HG02642 (cell line): ENCODE data around the gene TPST2.

Experiments used
- ATAC-seq: cut with Tn5 transposase; IDR thresholded peaks from one replicate; pipeline ENCODE4 v1.9.1; 2021; ENCODE audit warnings: mild to moderate bottlenecking; ENCODE audit not compliant: unreplicated experiment, poor library complexity

The TPST2 gene

DNA sequence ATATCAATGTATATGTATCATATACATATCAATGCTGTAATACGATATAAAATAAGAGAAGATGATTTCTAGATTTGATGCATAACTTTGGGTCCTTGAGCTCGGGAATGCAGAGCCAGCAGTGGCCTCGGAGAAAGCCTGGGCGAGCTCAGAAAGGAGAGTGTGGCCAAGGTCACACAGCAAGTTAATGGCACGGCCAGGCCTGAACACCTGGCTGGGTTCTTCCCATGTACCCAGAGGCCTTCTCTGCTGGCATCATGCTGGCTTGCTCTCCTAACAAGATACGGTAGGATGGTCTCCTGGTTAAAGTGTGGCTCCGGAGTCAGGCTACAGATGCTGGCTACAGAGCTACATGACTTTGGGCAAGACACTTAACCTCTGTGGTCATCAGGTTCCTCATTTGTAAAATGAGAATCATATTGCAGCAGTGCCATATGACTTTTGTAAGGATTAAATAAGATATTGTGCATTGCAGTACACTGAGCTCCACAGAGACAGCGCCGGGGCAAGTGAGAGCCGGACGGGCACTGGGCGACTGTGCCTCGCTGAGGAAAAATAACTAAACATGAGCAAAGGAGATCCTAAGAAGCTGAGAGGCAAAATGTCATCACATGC is 29.9 kb downstream of the TPST2 start:
- ATAC-seq = no peak

DNA sequence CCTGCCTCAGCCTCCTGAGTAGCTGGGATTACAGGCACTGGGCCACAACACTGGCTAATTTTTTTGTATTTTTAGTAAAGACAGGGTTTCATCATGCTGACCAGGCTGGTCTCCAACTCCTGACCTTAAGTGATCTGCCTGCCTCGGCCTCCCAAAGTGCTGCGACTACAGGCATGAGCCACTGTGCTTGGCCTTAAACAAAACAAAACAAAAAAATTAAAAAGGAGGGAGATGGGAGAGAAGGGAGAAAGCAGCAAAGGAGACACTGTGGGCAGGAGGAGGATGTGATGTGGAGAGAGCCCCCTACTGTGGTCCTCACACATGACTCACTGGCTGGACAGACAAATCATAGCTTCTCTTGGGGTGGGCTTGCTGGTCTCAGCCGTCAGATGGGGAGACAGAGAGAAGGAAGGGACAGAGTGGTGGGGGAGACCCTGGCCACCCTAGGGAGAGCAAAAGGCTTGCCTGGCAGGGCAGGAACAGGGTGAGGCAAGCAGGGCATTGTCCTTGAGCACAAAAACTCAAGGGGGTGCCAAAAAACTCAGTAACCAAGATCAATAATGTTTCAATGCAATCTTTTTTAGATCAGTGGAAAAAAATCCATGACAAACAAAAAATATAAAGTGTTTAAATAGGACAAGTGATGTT is 31.6 kb downstream of the TPST2 start:
- no peak for ATAC-seq

DNA sequence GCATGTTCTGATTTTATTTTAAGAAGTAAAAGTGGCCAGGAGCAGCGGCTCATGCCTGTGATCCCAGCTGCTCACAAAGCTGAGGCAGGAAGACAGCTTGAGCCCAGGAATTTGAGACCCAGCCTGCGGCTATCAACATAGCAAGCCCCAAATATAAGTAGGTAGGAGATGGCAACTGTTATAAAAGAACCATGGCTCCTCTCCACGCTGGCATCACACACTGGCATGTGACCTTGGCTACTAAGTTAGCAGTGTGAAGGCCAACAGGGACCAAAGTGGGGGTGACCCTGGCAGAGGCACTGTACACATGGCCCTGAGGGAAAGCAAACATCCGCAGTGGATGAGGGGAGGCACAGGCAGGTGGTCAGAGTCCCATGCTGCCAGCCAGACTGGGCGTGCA is 33.0 kb downstream of the TPST2 start:
- no peak for ATAC-seq

DNA sequence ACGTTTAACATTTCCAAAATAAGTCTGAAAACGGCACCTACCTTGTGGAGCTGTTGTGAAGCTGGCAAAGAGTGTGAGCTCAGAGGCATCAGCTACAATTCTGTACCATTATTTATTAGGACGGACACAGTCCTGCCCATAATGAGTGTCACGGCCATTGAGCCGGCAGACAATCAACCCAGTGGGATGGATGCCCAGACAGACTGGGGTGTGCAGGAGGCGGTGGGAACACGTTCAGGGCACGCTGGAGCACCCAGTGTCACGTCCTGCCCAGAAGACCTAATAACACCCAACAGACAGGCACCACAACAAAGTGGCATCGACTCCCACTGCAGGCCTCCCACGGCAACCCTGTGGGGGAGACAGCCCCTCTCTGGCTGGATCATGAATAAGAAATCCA is 34.5 kb downstream of the TPST2 start:
- no peak for ATAC-seq

DNA sequence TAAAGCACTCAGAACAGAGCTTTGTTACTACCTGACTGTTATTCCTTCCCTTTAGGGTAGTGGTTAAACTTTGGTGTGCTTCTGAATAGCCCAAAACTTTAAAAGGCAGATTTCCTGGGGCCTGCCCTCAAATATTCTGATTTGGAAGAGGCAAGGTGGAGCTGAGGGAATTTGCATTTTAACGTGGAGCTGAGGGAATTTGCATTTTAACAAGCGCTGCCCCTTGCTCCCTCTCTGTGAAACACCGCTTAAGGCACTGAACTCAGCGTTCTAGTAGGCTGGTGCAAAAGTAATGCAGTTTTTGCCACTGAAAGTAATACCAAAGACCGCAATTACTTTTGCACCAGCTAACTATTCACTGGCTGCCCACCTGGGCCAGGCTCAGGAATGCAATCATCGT is 35.0 kb downstream of the TPST2 start:
- ATAC-seq = no peak

DNA sequence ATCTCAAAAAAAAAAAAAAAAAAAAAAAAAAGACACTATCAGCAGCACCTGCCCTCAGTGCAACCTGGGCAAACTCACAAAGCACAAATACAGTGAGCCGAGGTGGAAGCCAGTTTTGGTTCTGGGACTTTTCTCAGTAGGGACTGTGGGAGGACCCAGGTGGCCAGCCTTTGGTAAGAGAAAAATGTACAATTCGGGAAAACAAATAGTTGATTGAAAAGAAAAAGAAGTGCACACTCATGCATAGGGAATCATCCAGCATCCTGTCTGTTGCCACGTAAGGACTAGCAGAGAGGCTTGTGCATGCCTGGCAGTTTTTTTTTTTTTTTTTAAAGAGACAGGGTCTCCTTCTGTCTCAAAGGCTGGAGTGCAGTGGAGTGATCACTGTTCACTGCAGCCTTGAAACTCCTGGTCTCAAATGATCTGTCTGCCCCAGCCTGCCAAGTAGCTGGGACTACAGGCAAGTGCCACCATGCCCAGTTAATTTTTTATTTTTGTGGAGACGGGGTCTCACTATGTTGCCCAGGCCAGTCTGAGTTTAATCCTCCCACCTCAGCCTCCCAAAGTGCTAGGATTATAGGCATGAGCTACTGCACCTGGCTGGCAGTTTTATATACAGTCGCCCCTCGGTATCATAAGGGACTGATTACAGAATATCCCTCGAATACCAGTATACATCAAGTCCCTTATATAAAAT is 36.7 kb downstream of the TPST2 start:
- ATAC-seq = no peak

DNA sequence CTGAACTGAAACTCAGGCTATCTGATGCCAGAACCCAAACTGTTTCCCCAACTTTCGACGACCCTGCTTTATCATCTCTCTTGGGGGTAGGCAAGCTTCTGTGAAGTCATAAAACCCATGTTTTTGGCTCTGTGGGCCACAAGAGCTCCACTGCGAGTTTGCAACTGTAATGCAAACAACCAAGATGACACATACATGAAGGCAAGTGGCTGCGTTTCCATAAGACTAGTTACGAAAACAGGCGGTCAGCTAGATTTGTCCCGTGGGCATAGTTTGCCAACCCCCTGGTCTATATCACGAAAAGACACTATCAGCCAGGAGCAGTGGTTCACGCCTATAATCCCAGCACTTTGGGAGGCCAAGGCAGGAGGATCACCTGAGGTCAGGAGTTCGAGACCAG is 37.5 kb downstream of the TPST2 start:
- no peak for ATAC-seq

DNA sequence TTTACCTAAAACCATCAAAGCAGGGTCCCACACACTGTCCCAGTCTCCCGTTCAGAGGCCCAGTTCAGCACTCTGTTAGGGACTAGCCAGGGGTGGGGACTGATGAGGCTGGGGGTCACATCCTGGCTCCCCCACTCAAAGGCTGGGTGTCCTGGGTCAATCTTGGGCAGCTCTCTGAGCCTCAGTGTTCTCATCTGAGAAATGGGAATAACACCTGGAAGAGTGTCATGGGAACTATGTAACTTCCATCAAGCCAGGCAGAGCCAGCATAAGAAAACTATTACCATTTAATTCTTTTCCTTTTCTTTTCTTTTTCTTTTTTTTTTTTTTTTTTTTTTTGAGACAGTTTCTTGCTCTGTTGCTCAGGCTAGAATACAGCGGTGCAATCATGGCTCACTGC is 38.4 kb downstream of the TPST2 start:
- no peak for ATAC-seq

DNA sequence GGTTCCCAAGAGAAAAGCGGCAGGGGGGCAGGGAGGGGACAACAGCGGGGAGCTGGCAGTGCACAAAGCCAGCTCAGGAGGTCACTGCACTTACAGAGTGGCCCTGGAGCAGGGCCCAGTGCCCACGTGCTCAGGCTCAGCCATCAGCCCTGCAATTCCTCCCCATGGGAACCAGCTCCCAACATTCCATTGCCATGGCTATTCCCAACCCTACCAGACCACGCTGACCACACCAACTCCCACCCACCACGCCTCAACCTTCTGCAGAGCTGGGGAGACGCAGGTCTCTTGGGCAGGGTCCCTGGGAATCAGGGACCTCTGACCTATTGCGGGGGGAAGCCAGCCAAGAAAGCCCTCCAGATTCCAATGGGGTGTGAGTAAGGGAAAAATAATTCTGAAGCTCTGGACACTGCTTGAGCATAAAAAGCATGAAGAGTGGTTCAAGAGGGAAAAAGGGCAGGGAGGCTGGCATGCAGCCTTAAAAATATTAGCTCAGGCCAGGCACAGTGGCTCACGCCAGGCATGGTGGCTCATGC is 39.4 kb downstream of the TPST2 start:
- ATAC-seq = no peak

DNA sequence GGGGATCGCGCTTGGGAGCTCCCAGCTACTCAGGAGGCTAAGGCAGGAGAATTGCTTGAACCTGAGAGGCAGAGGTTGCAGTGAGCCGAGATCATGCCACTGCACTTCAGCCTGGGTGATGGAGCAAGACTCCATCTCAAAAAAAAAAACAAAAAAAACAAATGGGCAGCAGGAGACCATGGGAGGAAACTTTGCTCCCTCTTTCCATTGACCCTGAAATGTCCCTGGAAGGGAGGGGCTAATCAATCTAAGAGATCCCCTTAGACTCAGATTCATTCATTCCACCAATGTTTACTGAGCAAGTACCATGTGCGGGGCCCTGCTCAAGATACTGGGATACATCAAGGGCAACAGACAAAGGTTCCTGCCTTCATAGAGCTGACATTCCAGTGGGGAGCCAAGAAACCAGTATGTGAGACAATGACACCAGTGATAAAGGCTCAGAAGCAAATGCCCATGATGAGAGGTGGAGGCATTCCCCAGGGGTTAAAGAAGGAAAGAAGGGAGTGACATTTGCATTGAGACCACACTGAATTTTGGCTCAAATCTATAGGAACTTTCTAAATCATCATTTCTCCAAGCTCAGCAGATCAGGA is 39.9 kb downstream of the TPST2 start:
- ATAC-seq = no peak

DNA sequence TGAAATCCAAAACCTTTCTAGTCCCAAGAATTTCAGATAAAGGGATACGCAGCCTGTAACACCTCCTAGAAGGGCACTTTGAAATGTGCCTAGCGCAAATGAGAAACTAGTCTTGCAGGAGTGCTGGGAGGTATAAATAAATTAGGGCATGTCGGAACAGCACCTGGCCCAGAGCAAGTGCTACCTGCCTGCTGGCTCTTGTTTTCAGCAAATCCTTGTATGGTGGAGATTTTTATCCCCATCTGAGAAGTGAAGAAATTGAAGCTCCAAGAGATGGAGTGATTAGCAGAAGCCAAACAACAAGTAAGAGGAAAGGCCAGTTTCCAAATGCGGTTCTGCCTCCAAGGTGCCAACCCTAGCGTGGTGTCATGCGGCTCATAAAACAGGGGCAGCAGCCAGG is 40.9 kb downstream of the TPST2 start:
- ATAC-seq = no peak

DNA sequence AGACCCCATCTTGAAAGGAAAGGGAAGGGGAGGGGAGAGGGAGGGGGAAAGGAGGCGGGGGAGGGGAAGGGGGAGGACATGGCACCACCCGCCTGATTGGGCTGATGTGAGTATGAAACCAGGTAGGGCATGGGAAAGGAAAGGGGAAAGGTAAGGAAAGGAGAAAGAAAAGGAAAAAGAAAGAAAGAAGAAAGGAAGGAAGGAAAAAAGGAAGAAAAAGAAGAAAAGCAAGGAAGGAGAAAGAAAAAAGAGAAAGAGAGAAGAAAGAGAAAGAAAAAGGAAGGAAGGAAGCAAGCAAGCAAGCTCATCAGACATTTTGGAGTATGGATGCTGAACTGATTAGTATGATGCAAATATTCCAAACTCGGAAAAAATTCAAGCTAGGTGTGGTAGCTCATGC is 41.6 kb downstream of the TPST2 start:
- no peak for ATAC-seq

DNA sequence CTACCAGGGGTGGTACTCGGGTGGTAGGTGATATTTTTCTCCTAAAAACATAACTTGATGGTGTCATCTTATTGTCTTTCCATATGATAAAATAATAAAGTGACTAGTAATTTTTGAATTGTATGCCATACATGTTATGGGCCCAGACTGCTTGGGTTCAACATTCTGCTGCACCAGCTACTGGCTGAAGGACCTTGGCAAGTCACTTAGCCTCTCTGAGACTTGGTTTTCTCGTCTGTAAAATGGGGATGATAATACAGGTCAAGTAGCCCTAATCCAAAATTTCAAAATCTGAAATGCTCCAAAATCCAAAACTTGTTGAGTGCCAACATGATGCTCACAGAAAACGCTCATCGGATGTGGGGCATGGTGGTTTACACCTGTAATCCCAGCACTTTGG is 42.1 kb downstream of the TPST2 start:
- ATAC-seq = no peak

DNA sequence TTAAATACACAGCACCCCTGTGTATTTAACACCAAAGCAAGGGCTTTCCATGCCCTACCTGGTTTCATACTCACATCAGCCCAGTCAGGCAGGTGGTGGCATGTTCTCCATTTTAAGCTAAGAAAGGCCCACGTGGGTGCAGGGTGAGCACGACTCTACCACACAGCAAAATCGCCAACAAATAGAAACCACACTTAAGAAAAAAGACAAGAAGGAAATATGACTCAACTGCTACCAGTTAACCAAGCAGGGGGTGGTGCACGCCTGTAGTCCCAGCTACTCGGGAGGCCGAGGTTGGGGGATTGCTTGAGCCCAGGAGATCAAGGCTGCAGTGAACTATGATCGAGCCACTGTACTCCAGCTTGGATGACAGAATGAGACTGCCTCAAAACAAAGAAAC is 42.5 kb downstream of the TPST2 start:
- no peak for ATAC-seq

DNA sequence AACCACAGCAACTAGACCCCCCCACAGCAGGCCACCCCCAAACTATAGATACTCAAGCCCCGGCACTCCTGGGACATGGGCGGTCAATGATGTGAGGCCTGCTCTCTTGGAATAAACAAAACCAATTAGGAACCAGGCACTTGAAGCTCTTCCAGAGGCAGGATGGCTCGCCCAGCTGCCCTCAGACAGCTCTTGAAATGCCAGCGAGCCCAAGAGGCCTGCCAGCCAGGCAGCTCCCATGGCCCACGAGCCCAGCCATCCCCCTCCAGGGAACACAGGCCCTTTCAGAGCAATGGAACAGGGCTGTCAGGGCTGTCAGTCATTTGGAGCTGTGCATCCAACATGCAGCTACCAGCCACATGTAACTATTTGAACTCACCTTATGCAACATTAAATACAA is 43.6 kb downstream of the TPST2 start:
- ATAC-seq = no peak

DNA sequence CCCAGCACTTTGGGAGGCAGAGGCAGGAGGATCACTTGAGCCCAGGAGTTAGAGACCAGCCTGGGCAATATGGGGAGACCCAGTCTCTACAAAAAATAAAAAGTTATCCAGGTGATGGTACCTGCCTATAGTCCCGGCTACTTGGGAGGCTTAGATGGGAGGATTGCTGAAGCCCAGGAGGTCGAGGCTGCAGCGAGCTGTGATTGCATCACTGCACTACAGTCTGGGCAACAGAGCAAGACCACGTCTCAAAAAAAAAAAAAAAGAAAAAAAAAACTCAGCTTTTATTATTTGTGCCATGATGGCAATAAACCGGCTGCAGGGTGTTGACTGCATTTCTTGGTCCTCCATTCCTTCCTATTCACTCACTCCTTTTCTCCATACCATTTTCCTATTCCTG is 44.1 kb downstream of the TPST2 start:
- no peak for ATAC-seq

DNA sequence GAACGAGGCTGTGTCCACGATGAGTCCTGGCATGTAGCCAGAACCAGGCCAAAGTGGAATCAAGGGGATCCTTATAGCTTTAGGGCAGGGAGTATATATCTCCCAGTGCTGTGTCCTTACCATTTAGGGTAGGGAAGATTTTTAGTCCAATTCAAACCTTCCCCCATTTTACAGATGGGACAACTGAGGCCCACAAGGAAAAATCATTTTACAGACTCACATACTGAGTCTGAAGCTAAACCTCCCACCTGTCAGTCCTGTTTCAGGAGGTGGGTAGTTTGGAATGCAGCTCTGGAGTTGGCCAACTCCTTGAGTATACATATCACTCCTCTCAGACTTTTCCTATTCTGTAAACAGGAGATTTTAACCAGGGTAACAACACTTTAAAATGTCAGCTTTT is 44.5 kb downstream of the TPST2 start:
- ATAC-seq = no peak

DNA sequence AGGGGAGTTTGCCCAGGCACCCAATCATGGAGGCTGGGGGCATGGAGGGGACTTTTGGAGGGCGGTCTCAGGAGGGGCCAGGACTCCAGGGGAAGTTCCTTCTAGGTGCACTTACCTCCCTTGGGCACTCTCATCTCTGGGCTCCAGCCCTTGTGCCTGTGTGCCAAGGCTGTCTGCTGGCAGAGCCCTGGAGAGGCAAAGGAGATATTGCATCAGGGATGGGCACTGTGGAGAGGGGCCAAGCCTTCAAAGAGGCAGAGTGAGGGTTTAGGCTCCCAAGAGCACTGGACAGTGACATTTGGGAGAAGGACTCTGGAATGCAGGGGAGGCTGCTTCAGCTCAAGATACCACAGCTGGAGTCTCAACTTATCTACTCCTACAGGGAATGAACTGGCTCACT is 45.4 kb downstream of the TPST2 start:
- no peak for ATAC-seq

DNA sequence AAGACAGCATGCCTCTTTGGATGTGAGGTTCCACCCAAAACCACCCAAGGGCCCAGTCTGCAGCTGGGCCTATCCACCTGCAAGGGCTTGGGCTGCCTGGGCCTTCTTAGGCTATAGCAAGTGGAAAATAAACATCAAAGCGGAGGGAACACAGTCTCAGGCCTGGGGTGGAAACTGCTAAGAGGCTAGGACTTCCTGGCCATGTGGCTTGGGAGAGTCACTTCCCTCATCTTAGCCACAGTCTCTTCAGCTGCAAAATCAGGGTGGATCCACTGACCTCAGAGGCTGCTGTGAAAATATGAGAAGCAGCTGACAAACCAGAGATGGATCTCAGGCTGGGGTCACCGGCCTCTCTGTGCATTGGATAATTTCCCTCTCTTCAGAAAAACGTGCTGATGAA is 47.1 kb downstream of the TPST2 start:
- ATAC-seq = no peak

DNA sequence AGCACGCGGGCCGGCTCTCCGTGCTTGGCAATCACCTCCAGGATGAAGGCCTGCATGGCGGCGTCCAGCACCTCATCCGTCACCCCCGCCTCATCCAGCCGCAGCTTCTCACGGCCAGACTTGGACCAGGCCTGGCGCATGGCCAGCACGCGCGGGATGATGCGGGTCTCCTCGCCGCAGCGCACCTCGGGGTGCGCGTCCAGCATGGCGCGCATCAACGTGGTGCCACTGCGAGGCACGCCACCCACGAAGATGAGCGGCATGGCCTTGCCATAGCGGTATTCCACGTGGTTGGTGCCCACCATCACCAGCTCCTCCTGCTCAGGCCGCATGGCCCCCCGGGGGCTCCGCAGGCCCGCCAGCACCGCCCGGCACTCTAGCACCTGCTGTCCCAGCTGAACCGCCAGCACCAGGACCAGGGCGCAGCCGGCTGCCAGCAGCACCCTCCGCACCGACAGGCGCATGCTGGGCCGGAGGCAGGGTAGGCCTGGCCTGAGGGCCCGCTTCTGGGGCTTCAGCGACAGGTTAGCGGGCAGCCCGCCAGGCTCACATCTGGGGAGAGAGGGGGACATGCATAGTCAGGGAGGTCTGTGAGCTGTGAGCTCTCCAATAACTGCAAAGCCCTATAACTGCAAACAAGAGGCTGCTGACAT is 48.6 kb downstream of the TPST2 start:
- ATAC-seq = no peak

DNA sequence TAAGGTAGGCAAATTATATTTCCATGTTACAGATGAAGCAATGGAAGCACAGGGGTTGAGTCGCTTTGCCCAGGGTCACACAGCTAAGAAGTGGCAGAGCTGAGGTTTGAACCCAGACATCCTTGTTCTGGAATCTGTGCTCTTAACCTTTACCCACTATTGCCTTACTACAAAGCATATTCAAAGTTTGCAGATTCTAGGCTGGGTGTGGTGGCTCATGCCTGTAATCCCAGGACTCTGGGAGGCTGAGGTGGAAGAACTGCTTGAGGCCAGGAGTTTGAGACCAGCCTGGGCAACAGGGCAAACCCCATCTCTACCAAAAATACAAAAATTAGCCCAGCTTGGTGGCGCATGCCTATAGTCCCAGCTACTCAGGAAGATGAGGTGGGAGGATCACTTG is 49.8 kb downstream of the TPST2 start:
- ATAC-seq = no peak
